HG02610 (cell line): ENCODE results near the gene MAP4K4.

ENCODE experiments used
- ATAC-seq: cut with Tn5 transposase; IDR thresholded peaks from one replicate; pipeline ENCODE4 v1.9.1; 2021; ENCODE audit warnings: mild to moderate bottlenecking, moderate library complexity; ENCODE audit not compliant: unreplicated experiment

The MAP4K4 gene

DNA sequence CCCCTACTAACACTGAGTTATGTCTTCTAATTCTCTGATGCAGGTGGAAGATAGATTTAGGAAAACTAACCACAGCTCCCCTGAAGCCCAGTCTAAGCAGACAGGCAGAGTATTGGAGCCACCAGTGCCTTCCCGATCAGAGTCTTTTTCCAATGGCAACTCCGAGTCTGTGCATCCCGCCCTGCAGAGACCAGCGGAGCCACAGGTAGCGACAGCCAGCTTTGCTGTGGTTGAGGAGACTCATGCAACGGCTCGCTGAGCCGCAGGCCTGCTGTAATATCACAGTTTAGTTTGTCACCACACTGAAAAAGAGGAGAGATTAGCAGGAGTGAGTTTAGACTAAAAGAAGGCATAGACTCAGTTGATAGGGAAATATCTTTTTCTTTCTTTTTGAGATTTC, 163.3 kb downstream of the MAP4K4 start:
- no peak for ATAC-seq

DNA sequence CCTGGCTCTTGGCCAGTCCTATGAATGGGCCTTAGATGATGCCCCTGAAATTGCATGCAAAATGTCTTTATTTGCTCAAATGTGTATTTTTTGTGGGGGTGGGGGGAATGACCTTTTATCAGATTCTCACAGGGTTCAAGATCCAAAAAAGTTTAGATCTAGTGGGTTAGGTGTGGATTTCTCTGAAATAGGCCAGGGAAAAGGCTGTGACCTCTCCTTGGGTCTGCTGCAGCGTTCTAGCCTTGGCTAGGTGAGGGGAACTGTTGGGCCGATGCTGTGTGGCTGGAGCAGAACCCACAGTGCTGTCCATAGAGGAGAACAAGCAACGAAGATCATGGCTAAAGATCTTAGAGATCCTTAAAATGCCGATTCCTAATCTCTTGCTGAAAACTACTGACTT, 163.9 kb downstream of the MAP4K4 start:
- no peak for ATAC-seq

DNA sequence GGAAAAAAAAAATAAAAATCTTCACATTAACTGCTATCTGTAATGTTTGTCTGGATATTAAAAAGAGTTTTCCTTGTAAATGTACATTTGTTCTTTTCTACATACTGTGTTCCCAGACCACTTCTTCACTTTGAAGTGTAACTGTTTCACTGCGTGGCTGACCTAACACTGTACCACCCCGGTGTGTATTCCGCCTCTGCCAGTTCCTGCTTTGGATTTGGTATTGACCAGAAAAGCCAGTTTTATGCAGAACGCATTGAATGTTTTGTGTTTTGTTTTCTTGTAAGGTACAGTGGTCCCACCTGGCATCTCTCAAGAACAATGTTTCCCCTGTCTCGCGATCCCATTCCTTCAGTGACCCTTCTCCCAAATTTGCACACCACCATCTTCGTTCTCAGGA, 166.0 kb downstream of the MAP4K4 start:
- ATAC-seq: no peak

DNA sequence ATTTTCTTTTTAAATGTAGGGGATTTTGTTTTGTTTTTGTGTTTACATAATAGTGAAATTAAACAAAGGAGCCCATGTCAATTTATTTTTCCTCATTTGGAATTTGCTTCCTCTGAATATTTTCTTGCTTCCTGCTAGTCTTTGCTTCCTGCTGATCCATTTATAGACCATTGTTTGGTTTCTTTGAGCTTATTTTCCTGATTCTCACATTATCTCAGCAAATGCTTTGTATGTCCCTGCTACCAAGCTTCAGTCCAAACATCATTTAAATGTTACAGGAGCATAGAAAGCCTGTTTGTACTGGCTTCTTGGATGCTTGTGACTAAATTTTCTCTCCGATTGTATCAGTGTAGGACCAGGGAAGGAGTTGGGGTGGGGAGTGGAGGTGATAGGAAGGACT, 166.9 kb downstream of the MAP4K4 start:
- no peak for ATAC-seq

DNA sequence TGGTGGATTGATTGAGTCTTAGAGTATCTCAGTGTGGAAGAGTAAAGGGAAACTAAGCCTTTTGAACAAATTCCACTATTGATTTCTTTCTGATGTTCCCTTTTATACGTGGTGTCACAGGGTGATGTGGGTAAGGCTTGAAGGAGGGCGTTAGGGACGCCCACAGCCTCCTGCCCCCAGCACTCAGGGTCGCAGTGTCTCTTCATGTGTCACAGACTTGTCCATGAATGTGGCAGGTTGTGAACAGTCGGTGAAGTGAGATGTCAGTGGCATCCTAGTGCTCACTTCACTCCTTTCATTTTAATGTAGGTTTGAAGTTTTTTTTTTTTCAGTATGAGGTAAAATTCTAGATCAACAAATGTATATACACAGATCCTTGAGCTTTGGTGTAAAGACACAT, 171.0 kb downstream of the MAP4K4 start:
- no peak for ATAC-seq

DNA sequence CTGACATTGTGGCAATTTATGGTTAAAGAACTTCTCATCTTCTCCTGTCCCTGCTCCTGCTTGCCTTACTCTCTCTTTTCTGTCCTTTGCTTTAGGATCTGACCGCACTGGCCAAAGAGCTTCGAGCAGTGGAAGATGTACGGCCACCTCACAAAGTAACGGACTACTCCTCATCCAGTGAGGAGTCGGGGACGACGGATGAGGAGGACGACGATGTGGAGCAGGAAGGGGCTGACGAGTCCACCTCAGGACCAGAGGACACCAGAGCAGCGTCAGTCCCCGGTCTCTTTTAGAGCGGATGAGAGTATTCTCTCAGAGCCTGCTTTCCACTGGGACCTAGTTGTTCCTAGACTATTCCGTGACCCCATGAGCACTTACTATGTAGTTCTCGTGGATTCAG, 172.0 kb downstream of the MAP4K4 start:
- ATAC-seq: no peak

DNA sequence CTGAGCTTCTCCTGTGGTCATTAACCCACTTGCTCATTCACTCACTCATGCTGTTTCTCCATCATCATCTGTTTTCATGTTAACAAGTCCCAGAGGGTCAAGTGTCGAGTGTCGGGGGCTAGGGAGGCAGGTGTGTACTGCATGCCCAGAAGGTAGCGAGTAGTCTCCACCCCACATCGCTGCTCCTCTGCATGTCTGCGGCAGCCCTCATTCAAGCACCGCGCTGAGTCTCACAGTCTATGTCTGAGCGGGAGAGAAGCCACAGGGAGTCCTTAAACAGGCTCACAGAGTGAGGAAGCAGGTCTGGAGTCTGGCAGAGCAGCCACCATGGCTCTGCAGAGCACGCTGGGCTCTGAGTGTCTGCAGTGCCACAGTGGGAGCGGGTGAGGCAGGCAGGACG, 172.9 kb downstream of the MAP4K4 start:
- ATAC-seq: no peak

DNA sequence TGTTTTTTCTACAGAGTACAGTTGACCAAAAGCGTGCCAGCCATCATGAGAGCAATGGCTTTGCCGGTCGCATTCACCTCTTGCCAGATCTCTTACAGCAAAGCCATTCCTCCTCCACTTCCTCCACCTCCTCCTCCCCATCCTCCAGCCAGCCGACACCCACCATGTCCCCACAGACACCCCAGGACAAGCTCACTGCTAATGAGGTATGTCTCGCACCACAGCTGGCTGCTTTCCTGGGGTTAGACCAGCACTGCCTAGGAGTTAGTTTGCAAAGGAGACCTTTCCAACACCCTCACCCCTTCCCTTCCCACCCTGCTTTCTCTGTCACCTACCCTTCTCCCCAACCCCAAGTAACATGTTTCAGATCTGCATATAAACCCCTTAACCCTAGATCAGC, 174.0 kb downstream of the MAP4K4 start:
- no peak for ATAC-seq

DNA sequence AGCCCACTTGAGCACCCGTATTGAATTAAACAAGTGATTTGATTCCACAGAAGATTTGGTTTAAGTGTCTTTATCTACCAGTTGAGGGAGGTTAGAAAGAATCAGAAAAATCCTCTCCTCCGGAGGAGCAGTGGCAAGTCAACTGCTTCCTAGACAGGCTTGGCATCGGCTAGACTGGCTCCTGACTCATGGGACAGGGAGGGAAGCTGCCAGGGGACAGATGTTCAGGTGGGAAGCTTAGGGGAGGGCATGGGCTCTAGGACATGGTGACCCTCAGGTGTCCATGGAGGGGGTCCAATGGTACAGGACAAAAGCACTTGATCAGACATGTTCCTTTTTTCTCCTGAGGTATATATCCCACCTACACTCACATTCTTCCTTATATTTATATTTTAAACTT, 175.0 kb downstream of the MAP4K4 start:
- no peak for ATAC-seq

DNA sequence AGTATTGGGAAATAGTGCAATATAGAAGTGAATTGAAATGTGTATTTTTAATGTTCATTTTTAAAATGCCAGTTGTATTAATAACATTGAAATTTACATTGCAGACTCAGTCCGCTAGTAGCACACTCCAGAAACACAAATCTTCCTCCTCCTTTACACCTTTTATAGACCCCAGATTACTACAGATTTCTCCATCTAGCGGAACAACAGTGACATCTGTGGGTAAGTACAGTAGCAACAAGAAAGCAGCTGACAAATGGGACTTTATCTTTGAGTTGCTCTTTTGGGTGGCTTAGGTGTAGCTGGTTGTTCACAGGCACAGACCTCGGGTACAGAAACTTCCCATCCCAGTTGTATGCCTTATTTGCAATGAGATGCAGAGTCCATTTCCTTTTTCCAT, 176.0 kb downstream of the MAP4K4 start:
- no peak for ATAC-seq

DNA sequence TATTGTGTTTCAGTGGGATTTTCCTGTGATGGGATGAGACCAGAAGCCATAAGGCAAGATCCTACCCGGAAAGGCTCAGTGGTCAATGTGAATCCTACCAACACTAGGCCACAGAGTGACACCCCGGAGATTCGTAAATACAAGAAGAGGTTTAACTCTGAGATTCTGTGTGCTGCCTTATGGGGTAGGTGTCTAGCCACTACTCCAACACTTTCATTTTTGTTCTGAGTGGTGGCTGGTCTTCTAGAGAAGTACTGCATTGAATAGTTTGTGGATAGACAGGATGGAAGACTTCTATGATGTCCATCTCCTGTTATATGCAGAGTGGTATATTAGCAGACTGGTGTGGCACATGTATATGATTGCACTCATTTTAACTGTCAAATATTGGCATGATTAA, 176.6 kb downstream of the MAP4K4 start:
- ATAC-seq: no peak

DNA sequence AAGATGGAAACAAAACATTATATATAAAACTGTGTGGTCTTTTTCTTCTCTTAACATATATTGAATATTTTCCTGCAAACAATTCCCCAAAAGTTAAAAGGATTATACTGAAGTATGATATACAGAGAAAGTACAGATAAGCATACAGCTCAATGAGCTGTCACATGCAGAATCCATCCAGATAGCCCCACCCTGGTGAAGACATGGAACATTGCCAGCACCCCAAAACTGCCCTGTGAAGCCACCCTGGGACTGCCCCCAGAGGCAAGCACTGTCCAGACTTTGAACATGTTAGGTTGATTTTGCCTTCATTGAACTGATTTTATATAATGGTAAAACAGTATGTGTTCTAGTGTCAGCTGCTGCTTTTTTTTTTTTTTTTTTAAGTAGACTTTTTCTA, 182.0 kb downstream of the MAP4K4 start:
- no peak for ATAC-seq

DNA sequence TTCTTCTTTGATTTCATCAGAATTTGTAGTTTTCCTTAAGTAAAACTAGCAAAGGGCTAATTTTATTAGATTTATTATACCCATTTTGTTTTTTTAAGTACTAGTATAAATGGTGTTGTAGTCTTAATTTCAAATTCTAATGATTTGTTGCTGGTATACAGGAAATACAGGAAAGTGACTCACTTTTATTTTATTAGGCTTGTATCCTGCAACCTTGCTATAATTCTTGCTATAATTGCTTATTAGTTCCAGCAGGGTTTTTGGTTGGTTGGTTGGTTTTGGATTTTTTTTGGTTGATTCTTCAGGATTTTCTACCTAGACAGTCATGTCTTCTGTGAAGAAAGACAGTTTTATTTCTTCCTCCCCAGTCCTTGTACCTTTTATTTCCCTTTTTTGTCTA, 183.6 kb downstream of the MAP4K4 start:
- ATAC-seq: no peak

DNA sequence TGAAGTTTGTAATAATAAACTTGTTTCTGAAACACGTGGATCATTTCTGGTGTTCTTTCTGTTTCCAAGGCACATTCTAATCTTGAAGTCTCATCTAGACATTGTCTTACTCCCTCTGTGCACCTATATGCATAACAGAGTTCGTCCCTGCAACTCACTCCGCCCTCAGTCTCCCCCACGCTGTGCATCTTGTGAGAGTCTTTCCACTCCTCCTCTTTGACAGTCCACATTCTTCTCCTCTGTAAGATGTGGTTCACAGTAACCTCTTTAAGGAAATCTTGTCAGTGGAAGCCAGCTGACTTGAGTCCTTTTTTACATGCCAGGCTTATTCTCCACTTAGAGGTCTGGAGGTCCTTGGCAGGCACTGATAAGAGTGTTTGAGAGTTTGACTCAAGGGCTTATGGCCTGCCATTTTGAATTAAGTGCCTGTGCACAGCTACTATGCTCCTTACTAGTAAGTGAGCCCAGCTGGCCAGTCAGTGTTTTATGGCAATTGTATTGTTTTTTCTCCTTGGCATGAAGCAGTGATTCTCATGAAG, 185.3 kb downstream of the MAP4K4 start:
- no peak for ATAC-seq

DNA sequence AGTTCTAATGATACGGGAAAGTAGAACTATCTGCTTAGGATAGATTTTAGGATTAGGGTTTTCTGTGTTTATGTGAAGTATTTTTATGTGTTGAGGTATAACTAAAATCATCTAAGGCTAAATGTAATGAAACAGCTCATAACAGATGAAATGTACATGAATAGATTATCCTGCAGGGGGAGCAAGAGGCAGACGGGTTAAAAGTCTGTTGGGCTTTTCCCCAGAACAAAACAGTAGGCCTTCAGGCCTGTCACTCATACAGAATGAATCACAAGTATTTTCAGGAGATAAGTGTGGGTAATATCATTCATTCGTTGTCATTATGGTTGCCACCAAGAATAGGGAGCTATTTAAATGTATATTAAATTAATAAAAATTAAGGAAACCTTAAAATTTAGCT, 186.4 kb downstream of the MAP4K4 start:
- ATAC-seq: no peak

DNA sequence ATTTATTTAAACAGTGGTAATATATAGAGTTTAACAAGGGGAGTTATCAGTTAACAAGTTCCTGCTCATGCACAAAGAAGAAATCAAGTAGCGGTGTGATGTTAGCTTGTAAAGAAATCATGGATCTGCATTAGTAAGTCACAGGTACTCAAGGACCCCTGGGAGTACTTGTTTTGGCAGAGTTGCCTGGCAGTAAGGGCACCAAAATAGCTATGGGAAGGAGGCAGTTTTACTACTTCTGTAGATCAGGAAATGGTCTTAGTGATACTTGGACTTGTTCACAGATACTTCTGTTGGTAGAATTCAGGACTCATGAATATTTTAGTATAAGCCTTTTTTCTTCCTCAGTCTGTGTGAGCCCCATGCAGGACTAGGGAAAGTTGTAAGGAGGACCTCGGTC, 186.9 kb downstream of the MAP4K4 start:
- no peak for ATAC-seq

DNA sequence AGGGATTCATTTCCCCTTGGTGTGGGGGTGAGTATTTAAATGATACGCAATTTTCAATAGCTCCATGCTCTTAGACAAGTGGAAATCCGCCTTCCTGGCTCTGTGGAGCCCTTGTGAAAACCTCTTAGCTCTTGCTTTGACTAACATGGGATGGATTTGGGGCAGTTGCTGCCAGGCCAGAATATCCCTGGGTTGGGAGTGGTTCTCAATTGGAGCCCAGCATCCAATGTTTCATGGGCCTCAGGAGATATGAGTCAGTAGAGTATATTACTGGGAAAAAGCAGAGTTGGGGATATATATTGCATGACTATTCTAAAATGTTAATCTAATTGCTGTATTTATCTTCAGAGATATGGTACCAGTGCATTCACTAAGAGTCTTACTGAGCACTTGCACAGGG, 189.8 kb downstream of the MAP4K4 start:
- no peak for ATAC-seq

DNA sequence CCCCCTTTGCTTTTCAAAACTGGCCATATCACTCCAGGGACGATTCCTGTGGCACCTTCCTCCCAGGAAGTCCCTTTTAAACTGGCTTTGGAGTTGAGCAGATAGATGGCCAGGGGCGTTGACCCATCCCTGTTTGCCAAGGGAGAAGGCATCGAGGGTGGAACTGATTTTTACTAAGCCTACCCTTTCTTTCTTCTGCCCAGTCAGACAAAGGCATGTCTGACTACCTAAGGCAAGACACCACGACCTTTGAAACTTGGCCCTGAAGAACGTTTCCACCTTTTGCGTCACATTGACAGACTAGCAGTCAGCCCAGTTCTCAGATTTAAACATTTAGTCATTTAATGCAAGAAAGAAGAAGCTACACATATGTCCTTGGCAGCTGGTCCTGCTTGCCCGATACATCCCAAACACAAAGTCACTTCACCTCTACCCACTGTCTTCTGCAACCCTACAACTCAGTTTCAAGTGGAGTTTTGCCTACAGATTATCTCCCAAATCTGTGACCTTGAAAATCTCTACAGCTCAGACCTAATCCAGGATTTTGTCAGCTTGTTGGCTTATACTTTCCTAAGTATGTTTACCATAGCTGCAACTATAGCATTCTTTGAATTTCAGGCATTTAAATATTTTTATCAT, 192.1 kb downstream of the MAP4K4 start:
- no peak for ATAC-seq

DNA sequence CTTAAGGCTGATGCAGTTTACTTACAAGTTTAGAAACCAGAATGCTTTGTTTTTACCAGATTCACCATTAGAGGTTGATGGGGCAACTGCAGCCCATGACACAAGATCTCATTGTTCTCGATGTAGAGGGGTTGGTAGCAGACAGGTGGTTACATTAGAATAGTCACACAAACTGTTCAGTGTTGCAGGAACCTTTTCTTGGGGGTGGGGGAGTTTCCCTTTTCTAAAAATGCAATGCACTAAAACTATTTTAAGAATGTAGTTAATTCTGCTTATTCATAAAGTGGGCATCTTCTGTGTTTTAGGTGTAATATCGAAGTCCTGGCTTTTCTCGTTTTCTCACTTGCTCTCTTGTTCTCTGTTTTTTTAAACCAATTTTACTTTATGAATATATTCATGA, 194.9 kb downstream of the MAP4K4 start:
- ATAC-seq: peak; percentile 90

DNA sequence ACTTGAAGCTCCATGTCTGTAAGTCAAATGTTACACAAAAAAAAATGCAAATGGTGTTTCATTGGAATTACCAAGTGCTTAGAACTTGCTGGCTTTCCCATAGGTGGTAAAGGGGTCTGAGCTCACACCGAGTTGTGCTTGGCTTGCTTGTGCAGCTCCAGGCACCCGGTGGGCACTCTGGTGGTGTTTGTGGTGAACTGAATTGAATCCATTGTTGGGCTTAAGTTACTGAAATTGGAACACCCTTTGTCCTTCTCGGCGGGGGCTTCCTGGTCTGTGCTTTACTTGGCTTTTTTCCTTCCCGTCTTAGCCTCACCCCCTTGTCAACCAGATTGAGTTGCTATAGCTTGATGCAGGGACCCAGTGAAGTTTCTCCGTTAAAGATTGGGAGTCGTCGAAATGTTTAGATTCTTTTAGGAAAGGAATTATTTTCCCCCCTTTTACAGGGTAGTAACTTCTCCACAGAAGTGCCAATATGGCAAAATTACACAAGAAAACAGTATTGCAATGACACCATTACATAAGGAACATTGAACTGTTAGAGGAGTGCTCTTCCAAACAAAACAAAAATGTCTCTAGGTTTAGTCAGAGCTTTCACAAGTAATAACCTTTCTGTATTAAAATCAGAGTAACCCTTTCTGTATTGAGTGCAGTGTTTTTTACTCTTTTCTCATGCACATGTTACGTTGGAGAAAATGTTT, 196.3 kb downstream of the MAP4K4 start:
- ATAC-seq: no peak

DNA sequence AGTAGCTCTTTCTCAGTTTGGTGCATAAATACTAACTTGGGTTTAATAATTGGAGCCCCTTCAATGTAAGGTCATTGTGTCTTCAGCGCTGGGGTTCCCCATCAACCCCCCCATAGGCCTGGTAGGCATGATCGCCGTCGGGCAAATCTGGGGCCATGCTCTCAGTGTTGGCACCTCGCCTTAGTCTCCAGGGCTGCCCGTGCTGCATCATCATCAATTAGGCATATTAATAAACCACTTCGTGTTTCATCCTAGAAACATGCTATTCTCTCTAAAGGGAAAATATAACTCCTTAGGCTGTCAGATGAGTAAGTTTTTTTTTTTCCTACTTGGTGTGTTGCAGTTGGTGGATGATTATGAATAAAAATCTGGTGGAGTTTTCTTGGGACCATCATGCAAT, 197.5 kb downstream of the MAP4K4 start:
- no peak for ATAC-seq

DNA sequence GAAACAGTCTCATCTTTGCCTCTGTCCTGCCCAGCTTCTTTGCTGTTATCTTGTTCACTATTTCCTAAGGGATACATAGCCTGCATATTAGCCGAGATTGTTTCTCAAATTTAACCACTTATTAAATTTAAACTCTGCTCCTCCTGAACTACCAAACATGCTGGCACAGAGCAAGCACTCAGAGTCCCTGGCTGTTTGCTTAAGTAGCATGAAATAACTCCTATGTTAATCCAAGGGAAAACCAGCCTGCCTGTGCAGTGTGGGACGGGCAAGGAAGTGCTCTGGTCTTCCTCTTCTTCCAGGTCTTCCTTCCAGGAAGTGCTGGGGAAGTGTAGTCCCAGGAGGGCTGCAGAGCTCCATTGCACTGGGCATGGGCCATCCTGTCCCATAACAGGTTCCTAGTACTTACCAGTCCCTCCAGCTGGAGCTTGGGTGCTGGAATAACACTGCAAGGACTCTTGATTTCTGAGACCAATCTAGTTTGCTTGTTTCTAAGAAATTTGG, 198.4 kb downstream of the MAP4K4 start:
- no peak for ATAC-seq

DNA sequence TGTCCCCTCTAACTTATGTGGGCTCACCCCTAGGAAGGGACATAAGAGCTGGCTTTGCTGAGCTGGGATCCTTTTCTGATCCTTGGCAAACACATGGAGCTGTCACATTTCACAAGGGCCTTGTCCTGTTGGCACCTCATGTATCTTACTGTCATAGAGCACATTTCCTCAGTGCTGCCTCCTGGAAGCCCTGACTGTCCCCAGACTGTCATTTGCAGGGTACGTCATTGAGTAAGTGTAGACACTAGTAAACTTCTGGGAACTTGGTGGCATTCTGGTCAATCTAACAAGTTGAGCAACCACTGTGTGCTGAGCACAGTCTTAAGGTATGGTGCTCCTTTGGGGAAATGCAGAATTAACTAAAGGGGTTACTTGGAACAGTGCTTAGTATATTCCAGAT, 199.8 kb downstream of the MAP4K4 start:
- no peak for ATAC-seq
